SK-N-SH (cell line): ENCODE data around the gene EP400. TPM values are rescaled to one million over a fixed set of nuclear protein-coding genes. Genes with fewer than 3 reads are reported as not detected.

ENCODE experiments used
- CTCF ChIA-PET: fragments of 300-600, 350-600 bp; formaldehyde crosslinking; extraction: SDS; loops from one replicate; lab custom pipeline; 2021; lab: Yijun Ruan, JAX
- POLR2A ChIA-PET: fragments of 350-600 bp; sonication (Branson Sonifier 250); formaldehyde crosslinking; extraction: SDS; loops from one replicate; lab custom pipeline; 2020; ENCODE audit warnings: antibody characterized with exemption, inconsistent platforms; lab: Yijun Ruan, JAX
- DNase-seq: peaks from one replicate; pipeline ENCODE4 v3.0.0; 2012
- H2AFZ ChIP-seq: fragments of 200-600 bp; sonication (generic); 2 replicates; pipeline ENCODE4 v1.8.1; 2016; ENCODE audit warnings: antibody characterized with exemption, mild to moderate bottlenecking, low read depth
- H3F3A ChIP-seq: fragments of 200-600 bp; sonication (generic); replicated peaks from 2 replicates; pipeline ENCODE3; 2016; ENCODE audit warnings: antibody characterized with exemption, mild to moderate bottlenecking; ENCODE audit not compliant: insufficient read depth
- H3K27ac ChIP-seq, 2 experiments: fragments of 200-500 bp in 1 of 2; fragments of 200-600 bp in 1 of 2; sonication (Bioruptor generic) in 1 of 2; sonication (generic), shearing (Covaris generic) in 1 of 2; 2 replicates each; pipeline versions ENCODE4 v1.5.1 to v1.6.1; 2014 to 2016; ENCODE audit warnings: low read depth in 2 of 2, inconsistent platforms in 1 of 2, low read length in 1 of 2, mild to moderate bottlenecking in 1 of 2, mixed read lengths in 1 of 2
- H3K27me3 ChIP-seq: fragments of 200-600 bp; sonication (generic), shearing (Covaris generic); 2 replicates; pipeline ENCODE4 v1.6.1; 2016; ENCODE audit warnings: mixed run types; ENCODE audit not compliant: insufficient read depth
- H3K36me3 ChIP-seq, 2 experiments: fragments of 200-500 bp in 1 of 2; fragments of 200-600 bp in 1 of 2; sonication (Bioruptor generic) in 1 of 2; sonication (generic) in 1 of 2; replicated peaks in 1 of 2; 2 replicates each; pipeline versions ENCODE3 to v1.5.1; 2014 to 2016; ENCODE audit warnings: low read length in 1 of 2, mild to moderate bottlenecking in 1 of 2; ENCODE audit not compliant: insufficient read depth in 2 of 2, control insufficient read depth in 1 of 2
- H3K4me1 ChIP-seq, 2 experiments: fragments of 200-500 bp in 1 of 2; fragments of 200-600 bp in 1 of 2; sonication (Bioruptor generic) in 1 of 2; sonication (generic), shearing (Covaris generic) in 1 of 2; 2 replicates each; pipeline versions ENCODE4 v1.5.1 to v1.6.1; 2014 to 2016; ENCODE audit warnings: low read depth in 1 of 2, low read length in 1 of 2, mixed run types in 1 of 2; ENCODE audit not compliant: insufficient read depth in 2 of 2, control insufficient read depth in 1 of 2
- H3K4me2 ChIP-seq: fragments of 200-600 bp; sonication (generic), shearing (Covaris generic); 2 replicates; pipeline ENCODE4 v1.6.1; 2017; ENCODE audit warnings: mixed run types
- H3K4me3 ChIP-seq, 2 experiments: fragments of 200-500 bp in 1 of 2; fragments of 200-600 bp in 1 of 2; sonication (Bioruptor generic) in 1 of 2; sonication (generic), shearing (Covaris generic) in 1 of 2; 2 replicates each; pipeline versions ENCODE4 v1.5.1 to v1.8.1; 2014 to 2016; ENCODE audit warnings: low read depth in 2 of 2, inconsistent platforms in 1 of 2, low read length in 1 of 2, mild to moderate bottlenecking in 1 of 2, mixed read lengths in 1 of 2, moderate library complexity in 1 of 2
- H3K79me2 ChIP-seq: fragments of 200-600 bp; sonication (generic); 2 replicates; pipeline ENCODE4 v1.8.1; 2017; ENCODE audit warnings: mild to moderate bottlenecking; ENCODE audit not compliant: insufficient read depth
- H3K9ac ChIP-seq: fragments of 200-600 bp; sonication (generic); 2 replicates; pipeline ENCODE4 v1.6.1; 2017; ENCODE audit warnings: mixed run types
- H3K9me2 ChIP-seq: fragments of 200-600 bp; sonication (generic); 2 replicates; pipeline ENCODE4 v1.6.1; 2017; ENCODE audit warnings: mixed run types
- H3K9me3 ChIP-seq: fragments of 200-600 bp; sonication (generic); 2 replicates; pipeline ENCODE4 v1.6.1; 2017; ENCODE audit warnings: mixed run types, mild to moderate bottlenecking, moderate library complexity
- H4K20me1 ChIP-seq: fragments of 200-600 bp; sonication (generic); 2 replicates; pipeline ENCODE4 v1.6.1; 2017; ENCODE audit warnings: mild to moderate bottlenecking, mixed run types; ENCODE audit not compliant: insufficient read depth
- ELF1 ChIP-seq: IDR thresholded peaks from 2 replicates; pipeline ENCODE4 v1.4.0; 2012
- EZH2phosphoT487 ChIP-seq: fragments of 200-600 bp; sonication (generic); IDR thresholded peaks from 2 replicates; pipeline ENCODE4 v1.6.1; 2017; ENCODE audit warnings: low read depth, mixed run types, mild to moderate bottlenecking, antibody characterized with exemption, moderate library complexity, borderline replicate concordance
- FOXJ3 ChIP-seq: sonication (generic); formaldehyde crosslinking; IDR thresholded peaks from 2 replicates; pipeline ENCODE4 v1.5.1; 2020; ENCODE audit warnings: mild to moderate bottlenecking, missing genetic modification reagents
- GABPA ChIP-seq: IDR thresholded peaks from 2 replicates; pipeline ENCODE4 v1.4.0; 2012; ENCODE audit warnings: low read depth, mild to moderate bottlenecking
- GATA2 ChIP-seq: sonication (generic); formaldehyde crosslinking; IDR thresholded peaks from 2 replicates; pipeline ENCODE4 v1.5.0; 2020; ENCODE audit warnings: mild to moderate bottlenecking, missing genetic modification reagents
- JUND ChIP-seq: IDR thresholded peaks from 2 replicates; pipeline ENCODE4 v1.4.0; 2012
- MEF2A ChIP-seq: IDR thresholded peaks from 2 replicates; pipeline ENCODE4 v1.4.0; 2012; ENCODE audit warnings: low read depth, borderline replicate concordance
- POLR2AphosphoS5 ChIP-seq: IDR thresholded peaks from 2 replicates; pipeline ENCODE4 v1.6.1; 2012; ENCODE audit warnings: low read depth, low read length
- RFX5 ChIP-seq: IDR thresholded peaks from 2 replicates; pipeline ENCODE4 v1.6.1; 2012; ENCODE audit warnings: mild to moderate bottlenecking, improper control_type of control experiment, low read length
- RXRA ChIP-seq: IDR thresholded peaks from 2 replicates; pipeline ENCODE4 v1.4.0; 2012; ENCODE audit warnings: low read depth, mild to moderate bottlenecking, borderline replicate concordance
- SIN3A ChIP-seq: IDR thresholded peaks from 2 replicates; pipeline ENCODE4 v1.6.1; 2012; ENCODE audit warnings: low read depth, mild to moderate bottlenecking, low read length, moderate library complexity, borderline replicate concordance
- SMC3 ChIP-seq: IDR thresholded peaks from 2 replicates; pipeline ENCODE4 v1.6.1; 2012; ENCODE audit warnings: low read depth, low read length, improper control_type of control experiment
- TCF12 ChIP-seq: IDR thresholded peaks from 2 replicates; pipeline ENCODE4 v1.4.0; 2012
- TEAD4 ChIP-seq: IDR thresholded peaks from 2 replicates; pipeline ENCODE4 v1.4.0; 2012; ENCODE audit warnings: mild to moderate bottlenecking, borderline replicate concordance; ENCODE audit not compliant: insufficient read depth
- YY1 ChIP-seq: IDR thresholded peaks from 2 replicates; pipeline ENCODE4 v1.4.0; 2012; ENCODE audit warnings: low read depth, mild to moderate bottlenecking
- WGBS: methylation state at CpG from one replicate; pipeline ENCODE4 v1.1.6; 2017; ENCODE audit warnings: low lambda C conversion rate; 5-methylcytosine and 5-hydroxymethylcytosine counted together
- polyA plus RNA-seq, 3 experiments: library from polyadenylated mRNA; depleted of rRNA; stranded (reverse); fragments of >200 nt; gene quantifications; 2 replicates each; pipeline ENCODE4 v1.2.3, GENCODE V29; 2012
- TF ChIP-seq, protein P1 (sequence below): IDR thresholded peaks from 2 replicates; pipeline ENCODE4; 2012
- TF ChIP-seq, protein P2 (sequence below): IDR thresholded peaks from 2 replicates; pipeline ENCODE4 v1.4.0; 2012; ENCODE audit warnings: low read depth

EP400 gene
- polyA plus RNA-seq, 1 of the 3 experiments (the other 2 are of a cell fraction) = 7.0 TPM

DNA sequence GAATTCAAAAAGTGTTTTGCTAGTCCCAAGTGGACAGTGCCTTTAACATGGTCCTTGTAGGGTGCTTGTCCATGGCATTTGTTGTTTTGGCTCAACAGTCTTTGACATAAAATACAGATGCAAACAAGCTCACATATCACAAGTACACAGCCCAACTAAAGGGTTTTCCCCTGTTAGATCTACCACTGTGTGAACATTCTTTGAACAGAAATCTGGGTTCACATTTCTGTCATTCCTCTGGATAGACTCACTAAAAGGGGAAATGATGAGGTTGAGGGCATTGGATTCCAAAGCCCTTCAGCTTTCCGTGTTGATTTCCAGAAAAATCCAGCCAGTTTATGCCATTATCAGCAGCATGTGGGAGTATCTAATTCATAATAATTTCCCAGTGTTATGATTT, 54.1 kb downstream of the EP400 start (continued):
- TF ChIP-seq, protein P1, sequence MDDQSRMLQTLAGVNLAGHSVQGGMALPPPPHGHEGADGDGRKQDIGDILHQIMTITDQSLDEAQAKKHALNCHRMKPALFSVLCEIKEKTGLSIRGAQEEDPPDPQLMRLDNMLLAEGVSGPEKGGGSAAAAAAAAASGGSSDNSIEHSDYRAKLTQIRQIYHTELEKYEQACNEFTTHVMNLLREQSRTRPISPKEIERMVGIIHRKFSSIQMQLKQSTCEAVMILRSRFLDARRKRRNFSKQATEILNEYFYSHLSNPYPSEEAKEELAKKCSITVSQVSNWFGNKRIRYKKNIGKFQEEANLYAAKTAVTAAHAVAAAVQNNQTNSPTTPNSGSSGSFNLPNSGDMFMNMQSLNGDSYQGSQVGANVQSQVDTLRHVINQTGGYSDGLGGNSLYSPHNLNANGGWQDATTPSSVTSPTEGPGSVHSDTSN = no peak
- TF ChIP-seq TEAD4 (peak; percentile 43; the same call in 1 of the 2 replicates), ELF1 (no peak), JUND (0 out of 2 replicates have a peak, but pooled peaks have one; percentile 24), GATA2 (CRISPR knock-in tag) (no peak), RFX5 (no peak), SIN3A (no peak), SMC3 (no peak), TCF12 (no peak), FOXJ3 (CRISPR knock-in tag) (no peak)
- TF ChIP-seq, all 33 proteins: peak for 4

GRCh38 chr12:132004946-132005345, 55.2 kb downstream of the EP400 start:
- Histone ChIP-seq H3K9me2 (no peaks in the 10 kb centered on the region), H3K4me3 (no peak overlapping the region), H4K20me1 (no peaks in the 10 kb centered on the region), H3K9ac (no peak overlapping the region), H2AFZ (no peak overlapping the region), H3K27me3 (no peaks in the 10 kb centered on the region), H3F3A (peaks cover 6% of the 10 kb centered on the region), H3K4me2 (no peak overlapping the region), H3K9me3 (no peaks in the 10 kb centered on the region), H3K79me2 (peaks cover 12% of the 10 kb centered on the region; the same call in 1 of the 2 replicates), H3K27ac (no peak overlapping the region), H3K36me3 (peaks cover 37 to 53% of the 10 kb centered on the region in 2 experiments), H3K4me1 (peaks cover 0 to 12% of the 10 kb centered on the region in 2 experiments; a peak in 2 of 4 replicates)
- TF ChIP-seq EZH2phosphoT487 (no peak), RXRA (no peak), FOXJ3 (CRISPR knock-in tag) (no peak), JUND (no peak), TCF12 (no peak), MEF2A (no peak), ELF1 (no peak), POLR2AphosphoS5 (no peak), GABPA (no peak), YY1 (no peak)
- TF ChIP-seq, protein P2, sequence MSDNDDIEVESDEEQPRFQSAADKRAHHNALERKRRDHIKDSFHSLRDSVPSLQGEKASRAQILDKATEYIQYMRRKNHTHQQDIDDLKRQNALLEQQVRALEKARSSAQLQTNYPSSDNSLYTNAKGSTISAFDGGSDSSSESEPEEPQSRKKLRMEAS = no peak
- TF ChIP-seq, protein P1 = no peak
- ChIA-PET POLR2A (no interaction called here), CTCF (interaction anchor here (1.3 kb wide), 1 partner anchor 25 kb away, joined by 4 read pairs; no protein-coding TSS in a partner anchor)
- WGBS = 95% methylated on average over 10 of the region's 10 CpGs
- DNase-seq = no peak
